ENCODE results near the gene UBR3. TPM values are rescaled to one million over a fixed set of nuclear protein-coding genes. Genes with fewer than 3 reads are reported as not detected.

The UBR3 gene
- total and polyA plus RNA-seq, 2 experiments from 2014 or later = 10.7 to 28.0 TPM

- TF ChIP-seq, protein P1, sequence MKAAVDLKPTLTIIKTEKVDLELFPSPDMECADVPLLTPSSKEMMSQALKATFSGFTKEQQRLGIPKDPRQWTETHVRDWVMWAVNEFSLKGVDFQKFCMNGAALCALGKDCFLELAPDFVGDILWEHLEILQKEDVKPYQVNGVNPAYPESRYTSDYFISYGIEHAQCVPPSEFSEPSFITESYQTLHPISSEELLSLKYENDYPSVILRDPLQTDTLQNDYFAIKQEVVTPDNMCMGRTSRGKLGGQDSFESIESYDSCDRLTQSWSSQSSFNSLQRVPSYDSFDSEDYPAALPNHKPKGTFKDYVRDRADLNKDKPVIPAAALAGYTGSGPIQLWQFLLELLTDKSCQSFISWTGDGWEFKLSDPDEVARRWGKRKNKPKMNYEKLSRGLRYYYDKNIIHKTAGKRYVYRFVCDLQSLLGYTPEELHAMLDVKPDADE (IDR thresholded peaks at IDR 0.05) = no peak
- TF ChIP-seq EZH2phosphoT487 (IDR thresholded peaks at IDR 0.05; ENCODE audit: unreplicated experiment) (no peak), CREB1 (CRISPR knock-in tag; IDR thresholded peaks at IDR 0.05; ENCODE audit: low read depth) (no peak), POLR2AphosphoS5 (IDR thresholded peaks at IDR 0.05; ENCODE audit: low read depth) (no peak)
- TF ChIP-seq, protein P2, sequence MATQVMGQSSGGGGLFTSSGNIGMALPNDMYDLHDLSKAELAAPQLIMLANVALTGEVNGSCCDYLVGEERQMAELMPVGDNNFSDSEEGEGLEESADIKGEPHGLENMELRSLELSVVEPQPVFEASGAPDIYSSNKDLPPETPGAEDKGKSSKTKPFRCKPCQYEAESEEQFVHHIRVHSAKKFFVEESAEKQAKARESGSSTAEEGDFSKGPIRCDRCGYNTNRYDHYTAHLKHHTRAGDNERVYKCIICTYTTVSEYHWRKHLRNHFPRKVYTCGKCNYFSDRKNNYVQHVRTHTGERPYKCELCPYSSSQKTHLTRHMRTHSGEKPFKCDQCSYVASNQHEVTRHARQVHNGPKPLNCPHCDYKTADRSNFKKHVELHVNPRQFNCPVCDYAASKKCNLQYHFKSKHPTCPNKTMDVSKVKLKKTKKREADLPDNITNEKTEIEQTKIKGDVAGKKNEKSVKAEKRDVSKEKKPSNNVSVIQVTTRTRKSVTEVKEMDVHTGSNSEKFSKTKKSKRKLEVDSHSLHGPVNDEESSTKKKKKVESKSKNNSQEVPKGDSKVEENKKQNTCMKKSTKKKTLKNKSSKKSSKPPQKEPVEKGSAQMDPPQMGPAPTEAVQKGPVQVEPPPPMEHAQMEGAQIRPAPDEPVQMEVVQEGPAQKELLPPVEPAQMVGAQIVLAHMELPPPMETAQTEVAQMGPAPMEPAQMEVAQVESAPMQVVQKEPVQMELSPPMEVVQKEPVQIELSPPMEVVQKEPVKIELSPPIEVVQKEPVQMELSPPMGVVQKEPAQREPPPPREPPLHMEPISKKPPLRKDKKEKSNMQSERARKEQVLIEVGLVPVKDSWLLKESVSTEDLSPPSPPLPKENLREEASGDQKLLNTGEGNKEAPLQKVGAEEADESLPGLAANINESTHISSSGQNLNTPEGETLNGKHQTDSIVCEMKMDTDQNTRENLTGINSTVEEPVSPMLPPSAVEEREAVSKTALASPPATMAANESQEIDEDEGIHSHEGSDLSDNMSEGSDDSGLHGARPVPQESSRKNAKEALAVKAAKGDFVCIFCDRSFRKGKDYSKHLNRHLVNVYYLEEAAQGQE (IDR thresholded peaks at IDR 0.05; ENCODE audit: unreplicated experiment) = no peak
These were observed 148.0 kb downstream of the UBR3 start (continued) for GRCh38 chr2:169975221-169975620.

DNA sequence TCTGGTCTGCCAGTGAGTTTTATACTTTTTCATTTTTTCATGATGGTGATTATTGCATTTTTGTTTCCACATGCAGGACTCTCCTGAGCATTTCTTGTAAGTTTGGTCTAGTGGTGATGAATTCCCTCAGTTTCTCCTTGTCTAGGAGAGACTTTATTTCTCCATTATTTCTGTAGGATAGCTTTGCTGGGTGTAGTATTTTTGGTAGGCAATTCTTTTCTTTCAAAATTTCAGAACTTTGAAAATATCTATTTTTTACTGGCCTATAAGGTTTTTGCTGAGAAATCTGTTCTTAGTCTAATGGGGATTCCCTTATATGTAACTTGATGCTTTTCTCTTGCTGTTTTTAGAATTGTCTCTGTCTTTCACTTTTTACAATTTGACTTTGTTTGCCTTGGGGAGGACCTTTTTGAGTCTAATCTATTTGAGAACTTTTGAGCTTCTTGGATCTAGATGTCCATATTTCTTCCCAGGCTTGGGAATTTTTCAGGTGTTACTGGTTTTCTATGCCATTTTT, 149.1 kb downstream of the UBR3 start:
- Histone ChIP-seq H3K4me3 (no peak overlapping the region), H4K20me1 (replicated peaks; ENCODE audit: insufficient read depth) (no peaks in the 10 kb centered on the region), H3K79me2 (replicated peaks; ENCODE audit: insufficient read depth) (no peaks in the 10 kb centered on the region), H3K9me2 (ENCODE audit: insufficient read depth) (peaks cover 7% of the 10 kb centered on the region; the same call in 1 of the 2 replicates), H3K27ac (ENCODE audit: low read depth) (no peak overlapping the region), H3K36me3 (ENCODE audit: insufficient read depth) (peaks cover 10% of the 10 kb centered on the region), H3F3A (replicated peaks; ENCODE audit: low read depth) (no peaks in the 10 kb centered on the region), H3K4me2 (no peak overlapping the region), H3K4me1 (ENCODE audit: insufficient read depth) (no peaks in the 10 kb centered on the region), H2AFZ (no peak overlapping the region), H3K27me3 (ENCODE audit: insufficient read depth) (no peaks in the 10 kb centered on the region)
- ATAC-seq (no peak), DNase-seq (ENCODE audit: low spot score) (no peak)
- H3K27ac Mint-ChIP-seq = no peak overlapping the region
- no peak overlapping the region for H3K4me3 Mint-ChIP-seq
- H3K27me3 Mint-ChIP-seq (ENCODE audit: insufficient read depth, low read depth, poor library complexity) = peaks cover 2% of the 10 kb centered on the region
- peaks cover 3% of the 10 kb centered on the region; the same call in 2 of the 3 replicates for H3K4me1 Mint-ChIP-seq
- H3K36me3 Mint-ChIP-seq (ENCODE audit: low read depth) = peaks cover 39% of the 10 kb centered on the region
- peaks cover 20% of the 10 kb centered on the region for H3K9me3 Mint-ChIP-seq
- TF ChIP-seq EZH2 (IDR thresholded peaks at IDR 0.05; ENCODE audit: low read depth, unreplicated experiment) (no peak), JUNB (IDR thresholded peaks at IDR 0.05; ENCODE audit: unreplicated experiment) (no peak), EZH2phosphoT487 (IDR thresholded peaks at IDR 0.05; ENCODE audit: unreplicated experiment) (no peak), STAT1 (IDR thresholded peaks at IDR 0.05; ENCODE audit: unreplicated experiment) (no peak), NANOG (IDR thresholded peaks at IDR 0.05; ENCODE audit: borderline replicate concordance) (no peak), ZNF114 (CRISPR knock-in tag; IDR thresholded peaks at IDR 0.05) (no peak), POLR2AphosphoS5 (IDR thresholded peaks at IDR 0.05; ENCODE audit: low read depth) (no peak), CREB1 (CRISPR knock-in tag; IDR thresholded peaks at IDR 0.05; ENCODE audit: low read depth) (no peak), CTCF (conservative IDR thresholded peaks at IDR 0.05; ENCODE audit: low read depth in 2 of 2) (no peak), ZNF331 (CRISPR knock-in tag; IDR thresholded peaks at IDR 0.05; ENCODE audit: low read depth) (no peak)
- TF ChIP-seq, protein P1 (IDR thresholded peaks at IDR 0.05) = no peak

All from GM23338 (cell line).